HG02981 (cell line): ENCODE results near the gene MOCS1.

Source experiments
- ATAC-seq: cut with Tn5 transposase; IDR thresholded peaks from one replicate; pipeline ENCODE4 v1.9.1; 2021; ENCODE audit warnings: mild to moderate bottlenecking, moderate library complexity; ENCODE audit not compliant: unreplicated experiment

MOCS1 gene

GRCh38 chr6:39904946-39905639 lies 29.2 kb downstream of the MOCS1 start:
- no peak for ATAC-seq

GRCh38 chr6:39903656-39904055 lies 30.6 kb downstream of the MOCS1 start:
- no peak for ATAC-seq

GRCh38 chr6:39902786-39903465 lies 31.3 kb downstream of the MOCS1 start:
- ATAC-seq = no peak

GRCh38 chr6:39902136-39902535 lies 32.1 kb downstream of the MOCS1 start:
- ATAC-seq = no peak

- no peak for ATAC-seq
Measured at GRCh38 chr6:39901670-39902069, 32.6 kb downstream of the MOCS1 start.

- ATAC-seq = no peak
Measured at GRCh38 chr6:39901116-39901655, 33.1 kb downstream of the MOCS1 start.

GRCh38 chr6:39899554-39900295 lies 34.5 kb downstream of the MOCS1 start:
- no peak for ATAC-seq

GRCh38 chr6:39898625-39899024 lies 35.6 kb downstream of the MOCS1 start:
- no peak for ATAC-seq

GRCh38 chr6:39897698-39898097 lies 36.6 kb downstream of the MOCS1 start:
- ATAC-seq = no peak

- ATAC-seq = no peak
Measured at GRCh38 chr6:39896701-39897100, 37.6 kb downstream of the MOCS1 start.

GRCh38 chr6:39893286-39893685 lies 41.0 kb downstream of the MOCS1 start:
- ATAC-seq = no peak

- ATAC-seq = no peak
Measured at GRCh38 chr6:39892490-39893129, 41.7 kb downstream of the MOCS1 start.

GRCh38 chr6:39891976-39892375 lies 42.3 kb downstream of the MOCS1 start:
- ATAC-seq = no peak

- ATAC-seq = no peak
Measured at GRCh38 chr6:39891353-39891752, 42.9 kb downstream of the MOCS1 start.

GRCh38 chr6:39889229-39889628 lies 45.0 kb downstream of the MOCS1 start:
- no peak for ATAC-seq

- no peak for ATAC-seq
Measured at GRCh38 chr6:39887692-39888450, 46.4 kb downstream of the MOCS1 start.

GRCh38 chr6:39886871-39887270 lies 47.4 kb downstream of the MOCS1 start:
- no peak for ATAC-seq

- ATAC-seq = no peak
Measured at GRCh38 chr6:39885691-39886090, 48.6 kb downstream of the MOCS1 start.

- ATAC-seq = no peak
Measured at GRCh38 chr6:39884696-39885095, 49.6 kb downstream of the MOCS1 start.

GRCh38 chr6:39882531-39882899 lies 51.7 kb downstream of the MOCS1 start:
- ATAC-seq = no peak
